Stimulated activated memory B cell treated with anti-CD40 and anti-IgM and Interleukin-4, amounts not matched to agents 10 μg/mL and 1 μg/mL and 100 μg/mL, for 72 hours (primary cell): ENCODE measurements around the gene TENM4.
"Not testable (repeated sequence)": the region's sequence is repeated elsewhere in the genome, so short reads cannot be mapped to it uniquely, and the experiment has no call there.

Source experiments
- ATAC-seq: fragments of 150-1000 bp; cut with Tn5 transposase; 2 replicates; pipeline ENCODE4 v1.10.0; 2021
- H3K27ac Mint-ChIP-seq: one replicate; pipeline ENCODE4 v1.8.0; 2022; ENCODE audit warnings: mild to moderate bottlenecking, mixed read lengths
- H3K27me3 Mint-ChIP-seq: one replicate; pipeline ENCODE4 v1.8.0; 2022; ENCODE audit warnings: mixed read lengths
- H3K36me3 Mint-ChIP-seq: one replicate; pipeline ENCODE4 v1.8.0; 2022; ENCODE audit warnings: mixed read lengths
- H3K4me1 Mint-ChIP-seq: one replicate; pipeline ENCODE4 v1.8.0; 2022; ENCODE audit warnings: mixed read lengths
- H3K4me3 Mint-ChIP-seq: one replicate; pipeline ENCODE4 v1.8.0; 2022; ENCODE audit warnings: mild to moderate bottlenecking, moderate library complexity, mixed read lengths
- H3K9me3 Mint-ChIP-seq: one replicate; pipeline ENCODE4 v1.8.0; 2022; ENCODE audit warnings: mixed read lengths

Gene TENM4

DNA sequence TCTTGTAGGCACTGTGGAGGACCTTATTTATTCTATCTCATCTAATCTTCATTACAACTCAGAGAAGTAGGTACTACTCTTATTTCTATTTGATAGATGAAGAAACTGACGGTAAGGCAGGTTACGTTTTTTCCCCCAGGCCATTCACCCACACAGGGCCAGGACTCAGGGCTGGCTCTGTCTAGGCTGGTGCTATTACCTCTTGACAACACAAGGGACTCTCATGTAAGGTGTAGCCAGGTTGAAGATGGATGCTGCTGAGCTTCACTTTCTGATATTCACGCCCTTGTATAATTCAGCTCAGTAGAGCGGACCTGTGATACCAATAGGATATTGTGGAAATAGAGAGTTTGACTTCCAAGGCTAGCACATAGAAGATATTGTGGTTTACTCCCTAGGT, 453.1 kb downstream of the TENM4 start:
- Mint-ChIP-seq H3K9me3 (no peaks in the 10 kb centered on the region), H3K36me3 (no peaks in the 10 kb centered on the region), H3K27ac (no peak overlapping the region), H3K4me1 (no peaks in the 10 kb centered on the region), H3K4me3 (no peak overlapping the region), H3K27me3 (peaks cover 2% of the 10 kb centered on the region)
- ATAC-seq: no peak

DNA sequence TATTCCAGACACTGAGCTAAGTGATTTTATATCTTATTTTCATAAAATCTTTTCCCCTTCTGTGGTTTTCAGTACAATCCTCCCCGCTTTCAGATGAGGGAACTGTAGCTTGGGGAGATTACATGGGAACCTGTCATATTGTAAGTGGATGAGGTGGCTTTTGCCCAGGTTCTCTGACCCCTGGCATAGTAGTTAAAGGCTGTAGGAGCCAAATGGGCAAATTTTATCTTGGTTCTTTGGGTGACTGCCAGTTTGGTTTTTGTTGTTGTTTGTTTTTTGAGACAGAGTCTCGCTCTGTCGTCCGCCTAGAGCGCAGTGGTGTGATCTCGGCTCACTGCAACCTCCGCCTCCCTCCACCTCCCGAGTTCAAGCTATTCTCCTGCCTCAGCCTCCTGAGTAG, 454.5 kb downstream of the TENM4 start:
- no peaks in the 10 kb centered on the region for H3K27me3 Mint-ChIP-seq
- no peak overlapping the region for H3K4me3 Mint-ChIP-seq
- no peaks in the 10 kb centered on the region for H3K4me1 Mint-ChIP-seq
- ATAC-seq: no peak
- no peaks in the 10 kb centered on the region for H3K9me3 Mint-ChIP-seq
- H3K27ac Mint-ChIP-seq: no peak overlapping the region
- H3K36me3 Mint-ChIP-seq: no peaks in the 10 kb centered on the region

DNA sequence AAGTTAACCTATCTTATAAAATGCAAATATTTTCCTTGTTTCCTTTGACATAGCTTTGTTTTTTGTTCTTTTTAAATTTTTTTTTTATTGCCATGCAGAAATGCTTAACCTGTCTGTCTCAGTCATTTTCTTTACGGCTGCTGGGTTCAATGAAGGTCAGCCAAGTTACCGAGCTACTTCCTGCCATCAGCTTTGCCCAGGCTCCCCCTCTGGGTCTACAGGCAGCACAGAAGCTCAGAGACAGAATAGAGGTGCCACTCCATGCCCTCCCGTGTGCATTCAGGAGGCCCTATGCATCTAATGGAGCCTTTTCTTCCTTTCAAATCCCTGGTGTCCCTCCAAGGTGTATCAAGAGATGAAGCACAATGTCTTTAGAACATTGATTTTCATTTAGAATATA, 455.2 kb downstream of the TENM4 start:
- no peaks in the 10 kb centered on the region for H3K36me3 Mint-ChIP-seq
- H3K4me1 Mint-ChIP-seq: no peaks in the 10 kb centered on the region
- ATAC-seq: no peak
- no peaks in the 10 kb centered on the region for H3K27me3 Mint-ChIP-seq
- no peak overlapping the region for H3K27ac Mint-ChIP-seq
- H3K4me3 Mint-ChIP-seq: no peak overlapping the region
- no peaks in the 10 kb centered on the region for H3K9me3 Mint-ChIP-seq

DNA sequence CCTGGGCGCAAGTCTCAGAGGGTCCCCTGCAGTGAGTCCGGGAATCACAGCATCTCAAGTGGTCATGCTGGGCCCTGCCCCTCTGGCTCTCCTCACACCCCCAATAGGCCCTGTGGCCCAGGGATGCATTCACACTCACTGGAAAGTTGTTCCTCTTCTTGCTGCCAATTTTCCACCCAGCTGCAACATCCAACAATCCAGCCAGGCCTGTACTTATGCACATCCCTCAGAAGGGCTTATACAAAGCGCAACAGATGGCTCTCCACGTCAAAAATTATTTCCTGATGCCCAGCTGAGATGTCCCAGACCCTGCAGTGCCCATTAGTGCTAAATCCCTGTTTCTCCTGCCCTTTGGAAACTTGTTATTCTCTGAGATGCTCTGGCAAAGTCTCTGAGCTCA, 458.4 kb downstream of the TENM4 start:
- H3K27me3 Mint-ChIP-seq: no peaks in the 10 kb centered on the region
- no peaks in the 10 kb centered on the region for H3K36me3 Mint-ChIP-seq
- no peak overlapping the region for H3K27ac Mint-ChIP-seq
- no peaks in the 10 kb centered on the region for H3K4me1 Mint-ChIP-seq
- H3K9me3 Mint-ChIP-seq: peaks cover 4% of the 10 kb centered on the region
- no peak for ATAC-seq
- H3K4me3 Mint-ChIP-seq: no peak overlapping the region

DNA sequence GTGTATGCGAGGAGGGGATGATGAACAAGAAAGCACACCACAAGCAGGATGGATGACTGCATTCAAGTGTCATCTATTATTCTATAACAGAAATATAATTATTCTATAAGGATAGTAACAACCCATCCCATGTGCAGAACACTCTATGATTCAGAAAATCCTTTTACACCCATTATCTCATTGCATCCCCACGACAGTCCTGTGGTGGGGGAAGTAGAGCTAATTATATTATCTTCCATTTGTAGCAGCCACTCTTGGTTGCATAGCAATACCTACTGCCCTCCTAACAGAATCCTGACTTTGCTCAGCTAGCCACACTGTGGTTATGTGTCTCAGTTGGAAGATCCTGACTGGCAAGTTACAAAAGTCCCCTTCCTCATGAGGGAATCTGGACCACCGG, 459.7 kb downstream of the TENM4 start:
- ATAC-seq: no peak
- H3K36me3 Mint-ChIP-seq: no peaks in the 10 kb centered on the region
- peaks cover 4% of the 10 kb centered on the region for H3K9me3 Mint-ChIP-seq
- H3K27me3 Mint-ChIP-seq: no peaks in the 10 kb centered on the region
- H3K27ac Mint-ChIP-seq: no peak overlapping the region
- H3K4me1 Mint-ChIP-seq: no peaks in the 10 kb centered on the region
- no peak overlapping the region for H3K4me3 Mint-ChIP-seq

DNA sequence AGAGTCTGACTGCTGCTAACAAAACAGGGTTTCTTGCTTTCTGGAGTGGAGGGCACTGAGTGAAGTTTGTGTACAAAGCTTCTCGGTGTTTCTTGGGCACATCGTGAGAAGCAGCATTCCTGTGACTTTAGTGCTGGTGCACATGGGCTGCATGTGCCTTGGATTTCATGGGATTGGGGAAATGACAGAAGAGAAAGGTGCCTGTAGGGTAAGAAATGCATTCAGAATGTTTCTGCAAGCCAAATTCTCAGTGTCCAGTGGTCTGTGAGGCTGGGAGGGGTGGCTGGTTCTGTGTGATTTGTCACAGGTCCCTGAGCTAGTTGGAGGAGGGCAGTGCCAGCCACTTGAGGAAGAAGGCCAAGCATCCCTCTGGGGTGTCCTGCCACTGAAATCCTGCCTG, 462.0 kb downstream of the TENM4 start:
- ATAC-seq: no peak
- no peaks in the 10 kb centered on the region for H3K27me3 Mint-ChIP-seq
- H3K4me3 Mint-ChIP-seq: no peak overlapping the region
- no peaks in the 10 kb centered on the region for H3K4me1 Mint-ChIP-seq
- H3K9me3 Mint-ChIP-seq: peaks cover 4% of the 10 kb centered on the region
- H3K36me3 Mint-ChIP-seq: no peaks in the 10 kb centered on the region
- no peak overlapping the region for H3K27ac Mint-ChIP-seq

DNA sequence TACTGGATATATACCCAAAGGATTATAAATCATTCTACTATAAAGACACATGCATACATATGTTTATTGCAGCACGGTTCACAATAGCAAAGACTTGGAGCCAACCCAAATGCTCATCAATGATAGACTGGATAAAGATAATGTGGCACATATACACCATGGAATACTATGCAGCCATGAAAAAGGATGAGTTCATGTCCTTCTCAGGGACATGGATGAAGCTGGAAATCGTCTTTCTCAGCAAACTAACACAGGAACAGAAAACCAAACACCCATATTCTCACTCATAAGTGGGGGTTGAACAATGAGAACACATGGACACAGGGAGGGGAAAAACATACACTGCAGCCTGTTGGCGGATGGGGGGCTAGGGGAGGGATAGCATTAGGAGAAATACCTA, 463.0 kb downstream of the TENM4 start:
- not testable (repeated sequence) for H3K4me1 Mint-ChIP-seq, H3K27me3 Mint-ChIP-seq, H3K4me3 Mint-ChIP-seq, H3K36me3 Mint-ChIP-seq, H3K9me3 Mint-ChIP-seq, ATAC-seq, H3K27ac Mint-ChIP-seq

DNA sequence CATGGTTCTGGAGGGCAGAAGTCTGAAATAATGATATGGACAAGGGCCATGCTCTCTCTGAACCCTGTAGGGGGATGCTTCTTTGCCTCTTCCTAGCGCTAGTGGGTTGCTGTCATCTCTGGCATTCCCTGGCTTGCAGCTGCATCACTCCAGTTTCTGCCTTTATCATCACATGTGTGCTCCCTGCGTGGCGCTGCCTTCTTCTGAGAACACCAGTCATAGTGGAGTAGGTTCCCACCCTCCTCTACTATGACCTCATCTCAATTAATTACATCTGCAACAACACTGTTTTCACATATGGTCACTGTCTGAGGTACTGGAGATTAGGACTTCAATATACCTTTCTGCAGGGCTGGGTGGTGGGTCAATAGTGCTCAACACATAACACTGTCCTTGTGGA, 463.8 kb downstream of the TENM4 start:
- no peaks in the 10 kb centered on the region for H3K27me3 Mint-ChIP-seq
- H3K9me3 Mint-ChIP-seq: peaks cover 4% of the 10 kb centered on the region
- no peak overlapping the region for H3K27ac Mint-ChIP-seq
- no peaks in the 10 kb centered on the region for H3K4me1 Mint-ChIP-seq
- no peak overlapping the region for H3K4me3 Mint-ChIP-seq
- no peaks in the 10 kb centered on the region for H3K36me3 Mint-ChIP-seq
- ATAC-seq: no peak

DNA sequence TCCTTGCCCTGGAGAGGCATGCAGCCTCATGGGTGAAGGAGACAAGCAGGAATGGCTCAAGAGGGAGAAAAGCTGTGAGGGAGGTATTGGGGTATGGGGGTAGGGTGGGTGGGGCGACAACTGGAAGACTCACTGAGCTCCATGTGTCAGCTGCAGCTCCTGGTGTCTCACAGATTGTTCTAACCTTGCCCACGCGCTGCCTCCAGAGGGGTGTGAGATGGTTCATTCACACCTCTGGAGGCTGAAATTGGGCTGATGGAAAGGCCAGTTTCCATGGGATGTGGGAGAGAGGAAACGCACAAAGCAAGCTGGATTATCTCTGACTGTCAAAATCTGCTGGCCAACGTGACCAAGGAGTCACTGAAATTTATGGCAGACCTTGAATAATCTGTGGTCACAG, 465.7 kb downstream of the TENM4 start:
- ATAC-seq: no peak
- H3K27ac Mint-ChIP-seq: no peak overlapping the region

DNA sequence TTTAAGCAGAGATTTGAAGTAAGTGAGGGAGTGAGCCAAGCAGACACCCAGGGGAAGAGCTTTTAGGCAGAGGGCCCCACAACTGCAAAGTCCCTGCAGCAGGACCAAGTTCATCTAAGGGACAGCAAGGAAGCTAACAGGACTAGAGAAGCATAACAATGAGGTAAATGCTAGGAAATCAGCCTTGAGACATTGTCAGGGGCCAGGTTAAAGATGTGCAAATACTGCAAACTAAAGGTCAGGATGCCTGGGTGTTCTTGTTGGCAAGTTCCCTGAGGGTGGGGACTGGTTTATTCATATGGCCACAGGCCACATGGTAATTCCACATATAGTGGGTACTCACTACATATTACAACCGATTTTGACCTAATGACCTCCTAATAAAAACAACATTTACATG, 467.0 kb downstream of the TENM4 start:
- Mint-ChIP-seq H3K4me1 (no peaks in the 10 kb centered on the region), H3K27ac (no peak overlapping the region), H3K9me3 (peaks cover 4% of the 10 kb centered on the region), H3K4me3 (no peak overlapping the region), H3K36me3 (no peaks in the 10 kb centered on the region), H3K27me3 (no peaks in the 10 kb centered on the region)
- no peak for ATAC-seq

More for the DNA sequence above, 465.7 kb downstream of the TENM4 start:
- H3K4me1 Mint-ChIP-seq: no peaks in the 10 kb centered on the region
- H3K4me3 Mint-ChIP-seq: no peak overlapping the region
- no peaks in the 10 kb centered on the region for H3K27me3 Mint-ChIP-seq
- H3K9me3 Mint-ChIP-seq: peaks cover 4% of the 10 kb centered on the region
- H3K36me3 Mint-ChIP-seq: no peaks in the 10 kb centered on the region

DNA sequence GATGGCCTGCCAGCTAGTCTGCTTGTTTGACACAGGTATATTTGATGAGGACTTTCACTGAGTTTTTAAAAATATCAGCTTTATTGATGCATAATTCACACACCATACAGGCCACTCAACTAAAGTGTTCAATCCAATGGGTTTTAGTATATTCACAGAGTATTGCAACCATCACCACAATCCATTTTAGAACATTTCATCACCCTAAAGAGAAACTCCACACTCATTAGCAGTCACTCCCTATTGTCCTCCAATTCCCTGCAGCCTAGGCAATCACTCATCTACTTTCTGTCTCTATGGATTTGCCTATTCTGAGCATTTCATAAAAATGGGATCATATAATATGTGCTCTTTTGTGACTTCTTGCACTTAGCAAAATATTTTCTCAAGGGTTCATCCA, 468.2 kb downstream of the TENM4 start:
- no peak for ATAC-seq
- peaks cover 5% of the 10 kb centered on the region for H3K27me3 Mint-ChIP-seq
- no peaks in the 10 kb centered on the region for H3K4me1 Mint-ChIP-seq
- no peaks in the 10 kb centered on the region for H3K36me3 Mint-ChIP-seq
- H3K27ac Mint-ChIP-seq: no peak overlapping the region
- H3K4me3 Mint-ChIP-seq: no peak overlapping the region
- H3K9me3 Mint-ChIP-seq: no peaks in the 10 kb centered on the region

DNA sequence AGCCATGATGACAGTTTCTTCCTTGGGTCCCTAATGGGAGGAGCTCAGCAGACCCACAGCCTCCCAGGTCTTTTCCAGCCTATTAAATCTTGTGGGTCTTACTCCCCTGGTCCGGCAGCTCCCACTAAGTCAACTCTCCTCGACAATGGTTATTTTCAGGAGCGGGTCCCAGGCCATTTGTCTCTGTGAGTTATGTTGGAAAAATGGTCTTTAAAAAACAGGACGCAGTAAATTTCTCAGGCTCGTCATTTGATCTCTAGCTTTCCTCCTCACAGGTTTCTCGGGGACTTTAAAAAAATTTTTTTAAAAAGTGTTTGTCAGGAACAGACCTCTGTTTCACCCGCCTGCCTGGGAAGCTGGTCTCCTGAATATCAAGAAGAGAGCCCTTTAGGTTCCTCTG, 468.7 kb downstream of the TENM4 start:
- H3K4me1 Mint-ChIP-seq: no peaks in the 10 kb centered on the region
- no peak overlapping the region for H3K27ac Mint-ChIP-seq
- no peaks in the 10 kb centered on the region for H3K9me3 Mint-ChIP-seq
- peaks cover 9% of the 10 kb centered on the region for H3K27me3 Mint-ChIP-seq
- H3K4me3 Mint-ChIP-seq: no peak overlapping the region
- ATAC-seq: no peak
- H3K36me3 Mint-ChIP-seq: no peaks in the 10 kb centered on the region

DNA sequence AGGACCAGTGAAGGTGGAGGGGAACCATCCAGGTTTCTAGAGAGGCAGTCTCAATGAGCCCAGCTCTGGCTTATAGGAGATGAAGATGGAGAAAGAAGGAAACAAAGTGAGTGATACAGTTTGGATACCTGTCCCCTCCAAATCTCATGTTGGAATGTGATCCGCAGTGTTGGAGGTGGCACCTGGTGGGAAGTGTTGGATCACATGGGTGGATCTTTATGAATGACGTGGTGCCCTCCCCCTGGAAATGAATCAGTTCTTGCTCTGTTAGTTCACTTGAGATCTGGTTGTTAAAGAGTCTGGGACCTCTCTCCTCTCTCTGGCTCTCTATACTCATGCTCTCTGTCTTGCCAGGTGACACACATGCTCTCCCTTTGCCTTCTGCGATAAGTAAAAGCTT, 473.0 kb downstream of the TENM4 start:
- Mint-ChIP-seq H3K9me3 (no peaks in the 10 kb centered on the region), H3K36me3 (no peaks in the 10 kb centered on the region), H3K4me3 (no peak overlapping the region), H3K27ac (no peak overlapping the region), H3K4me1 (no peaks in the 10 kb centered on the region), H3K27me3 (peaks cover 25% of the 10 kb centered on the region)
- no peak for ATAC-seq

DNA sequence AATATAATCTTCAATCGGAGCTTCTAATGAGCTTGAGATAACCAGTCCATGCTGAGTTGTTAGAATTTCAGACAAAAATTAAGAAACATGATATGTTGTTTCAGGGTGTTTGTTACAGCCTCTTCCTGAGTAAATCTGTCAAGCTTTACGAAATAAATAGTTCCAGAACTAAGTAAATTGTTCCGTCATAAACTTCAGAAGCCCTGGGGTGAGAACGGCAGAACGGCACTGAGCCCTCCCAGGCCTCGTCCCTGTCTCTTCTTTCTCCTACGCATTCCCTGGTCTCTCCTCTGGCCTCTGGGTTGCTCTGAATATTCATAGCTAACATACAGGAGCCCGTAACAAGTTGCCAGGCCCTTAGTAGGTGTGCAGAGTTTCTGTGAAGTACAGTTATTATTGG, 475.4 kb downstream of the TENM4 start:
- Mint-ChIP-seq H3K27ac (no peak overlapping the region), H3K27me3 (peaks cover 47% of the 10 kb centered on the region), H3K36me3 (no peaks in the 10 kb centered on the region), H3K9me3 (no peaks in the 10 kb centered on the region), H3K4me3 (no peak overlapping the region), H3K4me1 (no peaks in the 10 kb centered on the region)
- no peak for ATAC-seq

DNA sequence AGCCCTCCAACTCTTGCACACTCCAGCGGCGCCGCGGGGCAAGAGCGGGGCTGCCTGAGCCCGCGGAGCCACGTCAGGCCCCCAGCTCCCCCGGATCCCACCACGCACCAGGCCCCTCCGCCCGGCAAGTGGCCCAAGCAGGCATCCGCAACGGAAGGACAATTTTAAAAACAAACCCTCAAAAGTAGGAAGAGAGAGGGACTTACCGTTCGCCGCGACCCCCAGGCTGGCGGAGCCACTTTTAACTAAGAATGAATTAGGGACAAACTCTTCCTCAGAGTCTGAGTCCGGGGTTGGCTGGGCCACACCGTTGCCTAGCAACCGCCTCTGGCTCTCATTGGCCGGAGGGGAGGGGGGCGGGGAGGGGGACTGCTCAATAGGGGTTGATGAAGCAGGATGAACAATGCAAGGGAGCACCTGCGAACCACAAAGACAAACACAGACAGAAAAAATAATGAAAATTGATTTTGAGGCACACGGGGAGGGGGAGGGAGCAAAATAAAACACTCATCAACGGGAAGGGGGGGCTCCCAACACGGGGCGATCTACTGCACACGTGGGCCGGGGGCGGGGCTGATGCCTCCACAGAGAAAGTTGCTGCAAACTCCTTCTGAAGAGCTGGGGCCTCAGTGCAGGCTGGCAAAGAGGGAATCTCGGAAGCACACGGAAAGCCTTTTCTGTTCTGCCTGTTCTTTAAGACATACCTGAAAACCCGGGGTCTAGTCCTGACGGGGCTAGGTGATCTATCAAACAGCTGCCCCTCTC, 478.7 kb downstream of the TENM4 start:
- peaks cover 45% of the 10 kb centered on the region for H3K27me3 Mint-ChIP-seq
- no peak overlapping the region for H3K27ac Mint-ChIP-seq
- no peaks in the 10 kb centered on the region for H3K36me3 Mint-ChIP-seq
- no peak for ATAC-seq
- no peaks in the 10 kb centered on the region for H3K9me3 Mint-ChIP-seq
- H3K4me1 Mint-ChIP-seq: no peaks in the 10 kb centered on the region
- H3K4me3 Mint-ChIP-seq: no peak overlapping the region

DNA sequence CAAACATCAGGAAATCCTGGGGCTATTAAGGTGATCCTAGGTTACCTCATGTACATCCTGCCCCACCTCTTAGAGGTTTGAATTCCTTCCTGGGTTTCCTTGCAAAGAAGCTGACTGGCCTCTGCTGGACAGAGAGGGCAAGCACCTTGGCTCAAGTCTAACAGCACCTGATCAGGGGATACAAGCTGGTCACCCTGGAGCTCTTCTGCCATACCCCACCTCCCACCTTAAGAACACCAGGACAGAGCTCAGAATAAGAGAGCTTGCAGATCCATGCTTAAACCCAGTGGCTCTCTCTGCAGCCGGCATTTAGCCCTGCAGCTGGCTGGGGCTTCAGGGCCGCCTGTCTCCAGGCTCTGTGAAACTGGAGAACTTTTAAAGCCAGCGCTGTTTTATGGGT, 479.6 kb downstream of the TENM4 start:
- no peak overlapping the region for H3K4me3 Mint-ChIP-seq

DNA sequence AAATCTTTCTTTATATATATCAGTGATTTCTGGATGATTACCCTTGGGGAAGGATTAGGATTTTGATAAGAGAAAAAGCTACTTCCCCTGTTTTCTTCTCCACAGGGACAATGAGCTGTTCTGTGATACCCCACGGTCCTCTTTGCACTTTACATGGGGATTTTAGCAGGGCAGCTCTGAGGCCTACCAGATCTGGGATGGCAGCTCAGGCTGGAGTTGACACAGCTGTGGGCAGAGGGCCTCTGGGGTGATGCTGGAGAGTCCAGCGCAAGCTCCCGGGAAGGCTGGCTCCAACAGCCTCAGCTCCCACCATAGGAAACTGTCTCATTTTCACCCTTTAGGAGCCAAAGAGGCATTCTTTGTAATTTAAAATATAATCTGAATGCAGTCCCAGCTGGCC, 482.4 kb downstream of the TENM4 start:
- no peak overlapping the region for H3K4me3 Mint-ChIP-seq
- no peaks in the 10 kb centered on the region for H3K36me3 Mint-ChIP-seq
- H3K27ac Mint-ChIP-seq: no peak overlapping the region
- H3K27me3 Mint-ChIP-seq: peaks cover 30% of the 10 kb centered on the region
- no peaks in the 10 kb centered on the region for H3K4me1 Mint-ChIP-seq
- no peaks in the 10 kb centered on the region for H3K9me3 Mint-ChIP-seq
- no peak for ATAC-seq

More for the DNA sequence above, 479.6 kb downstream of the TENM4 start:
- Mint-ChIP-seq H3K9me3 (no peaks in the 10 kb centered on the region), H3K27ac (no peak overlapping the region), H3K4me1 (no peaks in the 10 kb centered on the region), H3K36me3 (no peaks in the 10 kb centered on the region), H3K27me3 (peaks cover 43% of the 10 kb centered on the region)
- ATAC-seq: no peak
